Body of pancreas (tissue), 4 donors: Measurements from ENCODE around the gene IRX5. TPM values are rescaled to one million over a fixed set of nuclear protein-coding genes. Genes with fewer than 3 reads are reported as not detected.

Source experiments
- ATAC-seq: fragments of 150-250 bp; one replicate; pipeline ENCODE4 v1.9.1; 2016
- DNase-seq, 4 donors: peaks; one replicate each; pipeline ENCODE4 v3.0.0-alpha.2; 2019
- H3K27ac ChIP-seq, 4 donors: fragments of 200-600 bp; sonication (generic); 1 replicate in 3 of 4; 2 replicates in 1 of 4; pipeline versions ENCODE4 v1.5.1 to v1.6.1; 2016 to 2019; ENCODE audit warnings: mild to moderate bottlenecking in 1 of 4, mixed read lengths in 1 of 4, moderate library complexity in 1 of 4
- H3K27me3 ChIP-seq, 2 donors: fragments of 200-600 bp; sonication (generic); one replicate each; pipeline ENCODE4 v1.6.0; 2016; ENCODE audit warnings: mild to moderate bottlenecking in 1 of 2
- H3K36me3 ChIP-seq, 2 donors: fragments of 200-600 bp; sonication (generic); replicated peaks in 1 of 2; 2 replicates each; pipeline ENCODE4 v1.5.1; 2016; ENCODE audit warnings: low read depth in 2 of 2; ENCODE audit not compliant: insufficient read depth in 1 of 2
- H3K4me1 ChIP-seq: fragments of 200-600 bp; sonication (generic); one replicate; pipeline ENCODE4 v1.6.0; 2016
- H3K4me3 ChIP-seq, 2 donors: fragments of 200-600 bp; sonication (generic); 1 replicate in 1 of 2; 2 replicates in 1 of 2; pipeline ENCODE4 v1.5.1; 2016 to 2019
- H3K9me3 ChIP-seq, 3 donors: fragments of 200-600 bp; sonication (generic); 1 replicate in 2 of 3; 2 replicates in 1 of 3; pipeline ENCODE4 v1.5.1; 2016
- POLR2A ChIP-seq, 3 donors: fragments of 450-650 bp; IDR thresholded peaks; one replicate each; pipeline ENCODE4 v1.6.1; 2016; ENCODE audit warnings: antibody characterized with exemption in 3 of 3, mild to moderate bottlenecking in 2 of 3
- whole genome bisulfite sequencing, 2 donors: methylation state at CpG; one replicate each; pipeline ENCODE4 v1.1.5; 2017; 5-methylcytosine and 5-hydroxymethylcytosine counted together
- intact Hi-C: fragments of 100-400 bp; cut with DNase I; formaldehyde crosslinking; loops from one replicate; pipeline ENCODE4 v1.15.1; 2023
- total RNA-seq, 2 donors: library from RNA; depleted of rRNA; stranded (reverse); fragments of >200 nt; gene quantifications; one replicate each; pipeline ENCODE4 v1.1.0, GENCODE V29; 2016
- TF ChIP-seq, protein P1 (sequence below), 7 experiments: fragments of 450-650 bp in 4 of 7; fragments of 200-600 bp in 3 of 7; sonication (generic) in 3 of 7; IDR thresholded peaks; one replicate each; pipeline ENCODE4 v1.5.1; 2016 to 2019; ENCODE audit warnings: antibody characterized with exemption in 7 of 7

IRX5 gene
- total RNA-seq, 2 donors from 2014 or later = 0.26 TPM; not detected in 1

DNA sequence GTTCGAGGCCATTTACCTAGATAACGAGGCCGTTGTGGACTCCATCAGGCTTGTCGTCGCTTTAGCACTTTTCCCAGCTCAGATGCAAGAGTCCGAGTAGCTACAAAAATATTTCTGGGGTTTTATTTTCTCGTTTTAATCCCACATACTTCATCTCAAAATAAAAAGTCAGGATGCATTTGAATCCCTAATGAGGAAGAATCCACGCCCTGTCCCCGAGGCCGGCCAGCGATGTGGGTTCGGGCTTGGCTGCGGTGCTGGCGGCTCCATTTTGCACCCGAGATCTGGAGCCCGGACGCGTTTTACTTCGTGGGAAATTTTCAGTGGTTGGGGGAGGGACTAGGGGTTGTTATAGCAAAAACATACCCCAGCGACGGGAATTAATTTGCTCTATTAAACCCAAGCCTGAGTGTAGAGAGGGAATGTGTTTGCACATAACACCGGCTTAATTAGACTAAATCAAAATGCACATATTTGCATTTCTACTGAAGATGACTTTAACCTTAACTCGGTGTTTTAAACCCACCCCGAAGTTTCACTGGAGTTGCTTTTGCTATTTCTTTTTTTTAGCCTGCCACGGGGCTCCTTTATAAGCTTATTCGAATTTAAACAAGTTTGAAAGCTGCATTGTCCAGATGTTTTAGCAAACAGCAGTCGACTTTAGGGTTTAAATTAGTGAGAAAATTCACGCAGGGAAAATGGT lies 4.8 kb downstream of the IRX5 start:
- intact Hi-C loops = no loop called here
- WGBS, 2 donors = 13 to 18% methylated on average over 28 of the region's 28 CpGs
- peaks cover 52% of the 10 kb centered on the region for H3K4me1 ChIP-seq
- no peaks in the 10 kb centered on the region for H3K36me3 ChIP-seq
- H3K9me3 ChIP-seq = no peaks in the 10 kb centered on the region
- H3K27ac ChIP-seq = no peak overlapping the region
- H3K27me3 ChIP-seq = peaks cover 0 to 87% of the 10 kb centered on the region in 2 donors
- no peak for DNase-seq
- TF ChIP-seq, protein P1, sequence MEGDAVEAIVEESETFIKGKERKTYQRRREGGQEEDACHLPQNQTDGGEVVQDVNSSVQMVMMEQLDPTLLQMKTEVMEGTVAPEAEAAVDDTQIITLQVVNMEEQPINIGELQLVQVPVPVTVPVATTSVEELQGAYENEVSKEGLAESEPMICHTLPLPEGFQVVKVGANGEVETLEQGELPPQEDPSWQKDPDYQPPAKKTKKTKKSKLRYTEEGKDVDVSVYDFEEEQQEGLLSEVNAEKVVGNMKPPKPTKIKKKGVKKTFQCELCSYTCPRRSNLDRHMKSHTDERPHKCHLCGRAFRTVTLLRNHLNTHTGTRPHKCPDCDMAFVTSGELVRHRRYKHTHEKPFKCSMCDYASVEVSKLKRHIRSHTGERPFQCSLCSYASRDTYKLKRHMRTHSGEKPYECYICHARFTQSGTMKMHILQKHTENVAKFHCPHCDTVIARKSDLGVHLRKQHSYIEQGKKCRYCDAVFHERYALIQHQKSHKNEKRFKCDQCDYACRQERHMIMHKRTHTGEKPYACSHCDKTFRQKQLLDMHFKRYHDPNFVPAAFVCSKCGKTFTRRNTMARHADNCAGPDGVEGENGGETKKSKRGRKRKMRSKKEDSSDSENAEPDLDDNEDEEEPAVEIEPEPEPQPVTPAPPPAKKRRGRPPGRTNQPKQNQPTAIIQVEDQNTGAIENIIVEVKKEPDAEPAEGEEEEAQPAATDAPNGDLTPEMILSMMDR (IDR thresholded peaks at IDR 0.05) = no peak
- TF ChIP-seq POLR2A (IDR thresholded peaks at IDR 0.05) = no peak
- no peak overlapping the region for H3K4me3 ChIP-seq
- ATAC-seq = no peak

DNA sequence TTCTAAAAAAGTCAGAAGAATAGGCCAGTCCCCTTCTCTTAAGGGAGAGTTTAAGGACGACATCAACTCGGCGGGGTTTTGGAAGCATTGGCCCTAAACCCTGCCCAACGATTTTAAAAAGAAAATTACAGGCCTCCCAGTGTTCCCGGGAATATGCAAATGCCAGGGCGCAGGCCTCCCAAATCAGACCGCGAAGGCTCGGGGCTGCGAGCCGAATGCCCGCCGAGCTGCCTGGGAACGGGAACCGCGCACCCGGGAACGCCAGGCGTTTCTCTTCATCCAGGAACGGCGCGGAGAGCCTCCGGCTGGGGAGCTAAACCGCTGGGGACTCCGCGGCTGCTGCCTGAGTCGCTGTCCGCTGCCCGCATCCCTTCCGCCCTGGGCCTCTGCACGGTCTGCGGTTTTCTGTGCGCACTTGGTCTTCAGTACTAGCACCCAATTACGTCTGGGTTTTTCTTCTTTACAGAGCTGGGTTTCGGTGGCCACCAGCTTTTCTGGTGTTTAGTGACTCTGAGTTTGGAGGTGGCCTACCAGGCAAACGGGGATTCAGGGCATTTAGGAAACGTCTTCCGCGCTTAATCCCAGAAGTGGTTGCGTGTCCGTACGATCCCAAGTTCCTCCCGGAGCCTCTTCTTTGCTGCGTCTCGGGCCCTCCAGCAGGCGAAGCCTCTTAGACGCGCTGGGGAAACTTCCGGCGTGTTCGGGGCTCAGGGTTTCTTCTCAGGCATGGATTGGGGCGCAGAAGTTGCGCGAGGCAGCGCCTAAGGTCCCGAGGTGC lies 5.7 kb downstream of the IRX5 start:
- DNase-seq = peak in 1 of 4 donors; percentile 16
- intact Hi-C loops = no loop called here
- no peaks in the 10 kb centered on the region for H3K9me3 ChIP-seq
- WGBS, 2 donors = 9 to 10% methylated on average over 21 to 56 of the region's 56 CpGs
- no peaks in the 10 kb centered on the region for H3K36me3 ChIP-seq
- no peak for ATAC-seq
- H3K4me3 ChIP-seq = no peak overlapping the region
- TF ChIP-seq POLR2A (IDR thresholded peaks at IDR 0.05) = no peak
- TF ChIP-seq, protein P1 (IDR thresholded peaks at IDR 0.05) = no peak
- no peak overlapping the region for H3K27ac ChIP-seq
- H3K4me1 ChIP-seq = peaks cover 48% of the 10 kb centered on the region
- H3K27me3 ChIP-seq = peaks cover 0 to 92% of the 10 kb centered on the region in 2 donors

DNA sequence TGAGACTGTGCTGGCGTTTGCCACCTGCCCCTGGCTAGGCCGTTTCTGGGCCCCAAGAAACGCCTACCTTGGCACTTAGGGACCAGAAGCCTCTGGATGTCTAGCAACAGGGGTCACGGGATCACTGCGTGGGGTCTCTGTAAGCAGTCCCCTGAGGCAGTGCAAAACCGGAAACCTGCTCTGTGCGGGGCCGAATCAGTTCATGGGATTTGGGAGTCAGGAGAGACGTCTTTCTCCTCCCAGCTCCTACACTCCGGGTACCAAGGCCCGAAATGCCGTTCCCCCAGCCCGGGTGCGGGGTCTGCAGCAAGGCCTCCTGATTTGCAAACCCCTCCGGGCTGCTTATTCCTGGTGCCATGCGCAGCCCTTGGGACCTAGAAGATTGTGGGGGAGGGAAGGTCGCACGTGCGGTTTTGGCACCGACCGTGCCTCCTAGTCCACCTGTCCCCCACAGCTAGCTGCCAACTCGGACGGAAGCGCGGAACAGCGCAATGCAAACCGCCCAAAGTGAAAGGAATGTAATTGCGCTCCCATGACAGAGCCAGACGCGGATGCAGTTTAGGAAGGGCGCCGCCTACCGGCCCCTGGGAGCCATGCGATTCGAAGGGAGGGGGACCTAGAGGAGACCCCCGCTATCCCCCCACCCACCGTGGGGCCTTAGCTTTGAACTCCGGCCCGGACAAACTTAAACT lies 6.5 kb downstream of the IRX5 start:
- Histone ChIP-seq H3K36me3 (no peaks in the 10 kb centered on the region), H3K4me1 (peaks cover 42% of the 10 kb centered on the region), H3K9me3 (no peaks in the 10 kb centered on the region), H3K27ac (no peak overlapping the region), H3K27me3 (peaks cover 0 to 85% of the 10 kb centered on the region in 2 donors), H3K4me3 (no peak overlapping the region)
- DNase-seq (peak in 1 of 4 donors; percentile 24), ATAC-seq (no peak)
- TF ChIP-seq POLR2A (IDR thresholded peaks at IDR 0.05) = no peak
- TF ChIP-seq, protein P1 (IDR thresholded peaks at IDR 0.05) = peak in 5 of 7 experiments; percentile 14 to 33 (median 24)
- 0 to 2% methylated on average over 11 to 39 of the region's 39 CpGs for WGBS, 2 donors
- intact Hi-C loops = no loop called here

DNA sequence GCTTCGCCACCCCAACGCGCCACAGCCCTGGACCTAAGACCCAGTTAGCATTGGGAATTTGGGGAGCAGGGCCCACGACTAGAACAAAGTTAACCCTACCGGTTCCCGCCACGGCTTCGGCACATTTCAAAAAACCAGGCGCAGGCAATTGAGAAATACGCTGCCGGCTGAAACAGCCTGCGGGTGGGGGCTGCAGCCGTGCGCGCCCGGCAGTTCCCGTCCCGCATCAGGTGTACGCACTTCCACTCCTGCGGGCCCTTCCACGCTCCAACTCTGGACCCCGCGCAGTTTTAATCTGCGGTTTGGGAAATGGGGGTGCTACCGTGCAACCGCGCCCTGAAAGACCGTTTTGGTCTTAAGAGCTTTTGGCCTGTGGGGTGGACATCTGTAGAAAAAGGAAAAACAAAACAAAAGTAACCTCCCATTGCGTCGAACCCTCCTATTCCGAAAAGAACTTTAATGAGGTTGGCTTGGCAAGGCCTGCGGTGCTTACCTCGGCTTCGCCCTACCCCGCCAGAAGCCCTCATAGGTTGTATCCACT lies 7.1 kb downstream of the IRX5 start:
- DNase-seq = no peak
- Histone ChIP-seq H3K27me3 (peaks cover 0 to 79% of the 10 kb centered on the region in 2 donors), H3K4me3 (no peak overlapping the region), H3K9me3 (no peaks in the 10 kb centered on the region), H3K36me3 (no peaks in the 10 kb centered on the region), H3K27ac (no peak overlapping the region), H3K4me1 (peaks cover 36% of the 10 kb centered on the region)
- no peak for TF ChIP-seq POLR2A (IDR thresholded peaks at IDR 0.05)
- TF ChIP-seq, protein P1 (IDR thresholded peaks at IDR 0.05) = peak in 1 of 7 experiments; percentile 0
- ATAC-seq = no peak
- WGBS, 2 donors = 5 to 15% methylated on average over 15 to 35 of the region's 35 CpGs
- intact Hi-C loops = no loop called here
